Tibial nerve (tissue), 4 donors: ENCODE results near the gene THAP2.

Experiments used
- EP300 ChIP-seq, 2 donors: sonication (generic); formaldehyde crosslinking; IDR thresholded peaks; one replicate each; pipeline ENCODE4 v1.6.1; 2017; ENCODE audit warnings: antibody characterized with exemption in 2 of 2, mild to moderate bottlenecking in 1 of 2
- POLR2A ChIP-seq, 2 donors: fragments of 450-650 bp; IDR thresholded peaks; one replicate each; pipeline ENCODE4 v1.6.1; 2017; ENCODE audit warnings: antibody characterized with exemption in 2 of 2, mild to moderate bottlenecking in 2 of 2, moderate library complexity in 2 of 2
- TF ChIP-seq, protein P1 (sequence below), 5 experiments: fragments of 200-600 bp in 3 of 5; fragments of 450-650 bp in 2 of 5; sonication (generic) in 3 of 5; IDR thresholded peaks; one replicate each; pipeline ENCODE4 v1.5.1; 2016 to 2019; ENCODE audit warnings: antibody characterized with exemption in 5 of 5, mild to moderate bottlenecking in 3 of 5, moderate library complexity in 2 of 5

DNA sequence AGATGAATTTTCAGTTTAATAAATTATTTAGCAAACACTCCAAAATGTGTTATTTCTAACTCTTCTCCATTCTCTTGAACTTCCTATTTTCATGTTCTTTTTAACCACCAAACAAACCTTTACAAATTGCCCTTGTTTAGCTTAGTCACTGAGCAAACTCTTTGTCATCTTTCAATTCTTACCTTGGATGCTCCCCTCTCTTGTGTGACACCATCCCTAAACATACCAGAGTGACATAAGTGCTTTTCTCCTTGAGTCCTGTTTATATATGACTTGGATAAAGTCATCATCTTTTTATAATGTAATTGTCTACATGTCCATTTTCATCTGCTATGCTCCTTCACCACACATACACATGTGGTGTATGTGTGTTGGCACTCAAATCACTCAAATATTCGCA lies 18.4 kb downstream of the THAP2 start:
- TF ChIP-seq POLR2A (IDR thresholded peaks at IDR 0.05) (no peak), EP300 (IDR thresholded peaks at IDR 0.05) (no peak)
- TF ChIP-seq, protein P1, sequence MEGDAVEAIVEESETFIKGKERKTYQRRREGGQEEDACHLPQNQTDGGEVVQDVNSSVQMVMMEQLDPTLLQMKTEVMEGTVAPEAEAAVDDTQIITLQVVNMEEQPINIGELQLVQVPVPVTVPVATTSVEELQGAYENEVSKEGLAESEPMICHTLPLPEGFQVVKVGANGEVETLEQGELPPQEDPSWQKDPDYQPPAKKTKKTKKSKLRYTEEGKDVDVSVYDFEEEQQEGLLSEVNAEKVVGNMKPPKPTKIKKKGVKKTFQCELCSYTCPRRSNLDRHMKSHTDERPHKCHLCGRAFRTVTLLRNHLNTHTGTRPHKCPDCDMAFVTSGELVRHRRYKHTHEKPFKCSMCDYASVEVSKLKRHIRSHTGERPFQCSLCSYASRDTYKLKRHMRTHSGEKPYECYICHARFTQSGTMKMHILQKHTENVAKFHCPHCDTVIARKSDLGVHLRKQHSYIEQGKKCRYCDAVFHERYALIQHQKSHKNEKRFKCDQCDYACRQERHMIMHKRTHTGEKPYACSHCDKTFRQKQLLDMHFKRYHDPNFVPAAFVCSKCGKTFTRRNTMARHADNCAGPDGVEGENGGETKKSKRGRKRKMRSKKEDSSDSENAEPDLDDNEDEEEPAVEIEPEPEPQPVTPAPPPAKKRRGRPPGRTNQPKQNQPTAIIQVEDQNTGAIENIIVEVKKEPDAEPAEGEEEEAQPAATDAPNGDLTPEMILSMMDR (IDR thresholded peaks at IDR 0.05) = no peak
